KMS-11 (cell line): ENCODE measurements around the gene TFAP2E.

ENCODE experiments used
- H2AFZ ChIP-seq: fragments of 200-600 bp; sonication (generic); 2 replicates; pipeline ENCODE4 v1.6.1; 2016; ENCODE audit warnings: antibody characterized with exemption, mixed run types, low read depth
- H3K27ac ChIP-seq: fragments of 200-600 bp; sonication (generic); 2 replicates; pipeline ENCODE4 v1.6.1; 2016; ENCODE audit warnings: mild to moderate bottlenecking, mixed run types
- H3K27me3 ChIP-seq: fragments of 200-600 bp; sonication (generic); 2 replicates; pipeline ENCODE4 v1.6.1; 2017; ENCODE audit warnings: mild to moderate bottlenecking, low read depth, mixed run types, moderate library complexity; ENCODE audit not compliant: insufficient read depth
- H3K36me3 ChIP-seq: fragments of 200-600 bp; sonication (generic); 2 replicates; pipeline ENCODE4 v1.6.1; 2017; ENCODE audit warnings: mild to moderate bottlenecking, mixed run types; ENCODE audit not compliant: insufficient read depth
- H3K4me1 ChIP-seq: fragments of 200-600 bp; sonication (generic); 2 replicates; pipeline ENCODE4 v1.6.1; 2016; ENCODE audit warnings: mild to moderate bottlenecking, low read depth, mixed run types; ENCODE audit not compliant: poor library complexity, severe bottlenecking
- H3K4me2 ChIP-seq: fragments of 200-600 bp; sonication (generic); 2 replicates; pipeline ENCODE4 v1.7.0; 2016; ENCODE audit warnings: mild to moderate bottlenecking, mixed run types
- H3K4me3 ChIP-seq: fragments of 200-600 bp; sonication (generic); IDR thresholded peaks from 2 replicates; pipeline ENCODE4 v1.6.1; 2017; ENCODE audit warnings: low read depth, low read length, mixed read lengths; ENCODE audit not compliant: insufficient read depth
- H3K79me2 ChIP-seq: fragments of 200-600 bp; sonication (generic); 2 replicates; pipeline ENCODE4 v1.6.1; 2016; ENCODE audit warnings: low read depth, mixed run types; ENCODE audit not compliant: insufficient read depth
- H3K9ac ChIP-seq: fragments of 200-600 bp; sonication (generic); 2 replicates; pipeline ENCODE4 v1.6.1; 2016; ENCODE audit warnings: mild to moderate bottlenecking, mixed run types
- H4K20me1 ChIP-seq: fragments of 200-600 bp; sonication (generic); 2 replicates; pipeline ENCODE4 v1.6.1; 2016; ENCODE audit warnings: mild to moderate bottlenecking, mixed run types; ENCODE audit not compliant: insufficient read depth
- CTCF ChIP-seq: fragments of 200-600 bp; sonication (generic); conservative IDR thresholded peaks from 2 replicates; pipeline ENCODE4 v1.6.1; 2017; ENCODE audit warnings: low read depth, mild to moderate bottlenecking, antibody characterized with exemption, low read length, moderate library complexity, mixed read lengths

Gene TFAP2E

GRCh38 chr1:35536556-35537162, 36.5 kb upstream of the TFAP2E start:
- H3K79me2 ChIP-seq: no peaks in the 10 kb centered on the region; the same call in 1 of the 2 replicates
- no peak overlapping the region for H3K4me2 ChIP-seq
- H3K4me1 ChIP-seq: peaks cover 31% of the 10 kb centered on the region
- H3K36me3 ChIP-seq: no peaks in the 10 kb centered on the region
- no peak overlapping the region for H3K4me3 ChIP-seq
- no peaks in the 10 kb centered on the region for H4K20me1 ChIP-seq
- H3K9ac ChIP-seq: no peak overlapping the region
- H2AFZ ChIP-seq: no peak overlapping the region
- no peak for TF ChIP-seq CTCF
- no peaks in the 10 kb centered on the region for H3K27me3 ChIP-seq
- H3K27ac ChIP-seq: no peak overlapping the region

GRCh38 chr1:35537806-35538205, 35.3 kb upstream of the TFAP2E start:
- H3K4me2 ChIP-seq: no peak overlapping the region
- TF ChIP-seq CTCF: no peak
- H3K27ac ChIP-seq: no peak overlapping the region
- no peaks in the 10 kb centered on the region for H3K27me3 ChIP-seq
- H3K9ac ChIP-seq: no peak overlapping the region
- H4K20me1 ChIP-seq: no peaks in the 10 kb centered on the region
- peaks cover 31% of the 10 kb centered on the region for H3K4me1 ChIP-seq
- H3K79me2 ChIP-seq: no peaks in the 10 kb centered on the region; the same call in 1 of the 2 replicates
- H3K36me3 ChIP-seq: no peaks in the 10 kb centered on the region
- H3K4me3 ChIP-seq: no peak overlapping the region
- H2AFZ ChIP-seq: no peak overlapping the region

- H2AFZ ChIP-seq: no peak overlapping the region
- no peaks in the 10 kb centered on the region for H3K36me3 ChIP-seq
- H3K4me2 ChIP-seq: peak overlapping the region; percentile 37; the same call in 1 of the 2 replicates
- TF ChIP-seq CTCF: no peak
- H4K20me1 ChIP-seq: no peaks in the 10 kb centered on the region
- H3K4me1 ChIP-seq: peaks cover 31% of the 10 kb centered on the region
- H3K27me3 ChIP-seq: no peaks in the 10 kb centered on the region
- peak overlapping the region; percentile 46; the same call in 1 of the 2 replicates for H3K27ac ChIP-seq
- no peak overlapping the region for H3K4me3 ChIP-seq
- peak overlapping the region; percentile 3; the same call in 1 of the 2 replicates for H3K9ac ChIP-seq
- H3K79me2 ChIP-seq: no peaks in the 10 kb centered on the region; the same call in 1 of the 2 replicates
Observed at GRCh38 chr1:35539073-35539823, 33.9 kb upstream of the TFAP2E start.

- TF ChIP-seq CTCF: no peak
- H2AFZ ChIP-seq: no peak overlapping the region
- peak overlapping the region; percentile 3; the same call in 1 of the 2 replicates for H3K9ac ChIP-seq
- H3K27ac ChIP-seq: peak overlapping the region; percentile 46; the same call in 1 of the 2 replicates
- no peaks in the 10 kb centered on the region for H4K20me1 ChIP-seq
- peak overlapping the region; percentile 37; the same call in 1 of the 2 replicates for H3K4me2 ChIP-seq
- no peaks in the 10 kb centered on the region; the same call in 1 of the 2 replicates for H3K79me2 ChIP-seq
- no peaks in the 10 kb centered on the region for H3K27me3 ChIP-seq
- no peaks in the 10 kb centered on the region for H3K36me3 ChIP-seq
- H3K4me3 ChIP-seq: no peak overlapping the region
- peaks cover 31% of the 10 kb centered on the region for H3K4me1 ChIP-seq
Observed at GRCh38 chr1:35539824-35540261, 33.3 kb upstream of the TFAP2E start.
